Limb (tissue), 2 donors: ENCODE measurements around the gene BOC.

Experiments
- DNase-seq, 2 donors: peaks; one replicate each; pipeline ENCODE4 v3.0.0-alpha.2; 2016; ENCODE audit errors: extremely low spot score in 2 of 2

The BOC gene

GRCh38 chr3:113269661-113270060 lies 58.3 kb downstream of the BOC start:
- no peak for DNase-seq

GRCh38 chr3:113270068-113270467 lies 58.7 kb downstream of the BOC start:
- no peak for DNase-seq

DNA sequence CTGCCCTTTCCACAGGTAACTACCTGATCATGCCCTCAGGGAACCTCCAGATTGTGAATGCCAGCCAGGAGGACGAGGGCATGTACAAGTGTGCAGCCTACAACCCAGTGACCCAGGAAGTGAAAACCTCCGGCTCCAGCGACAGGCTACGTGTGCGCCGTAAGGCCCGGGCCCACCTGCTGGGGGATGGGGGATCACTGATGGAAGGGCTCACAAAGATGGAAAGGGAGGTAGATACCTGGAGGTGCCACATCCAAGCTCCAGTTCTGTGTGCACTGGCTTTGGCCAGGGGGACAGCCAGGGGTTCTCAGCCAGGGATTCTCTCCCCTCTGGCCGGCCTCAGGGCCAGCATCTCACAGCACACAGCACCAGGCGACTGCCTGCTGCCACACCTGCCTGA lies 59.4 kb downstream of the BOC start:
- DNase-seq: no peak

GRCh38 chr3:113271189-113271588 lies 59.8 kb downstream of the BOC start:
- no peak for DNase-seq

DNA sequence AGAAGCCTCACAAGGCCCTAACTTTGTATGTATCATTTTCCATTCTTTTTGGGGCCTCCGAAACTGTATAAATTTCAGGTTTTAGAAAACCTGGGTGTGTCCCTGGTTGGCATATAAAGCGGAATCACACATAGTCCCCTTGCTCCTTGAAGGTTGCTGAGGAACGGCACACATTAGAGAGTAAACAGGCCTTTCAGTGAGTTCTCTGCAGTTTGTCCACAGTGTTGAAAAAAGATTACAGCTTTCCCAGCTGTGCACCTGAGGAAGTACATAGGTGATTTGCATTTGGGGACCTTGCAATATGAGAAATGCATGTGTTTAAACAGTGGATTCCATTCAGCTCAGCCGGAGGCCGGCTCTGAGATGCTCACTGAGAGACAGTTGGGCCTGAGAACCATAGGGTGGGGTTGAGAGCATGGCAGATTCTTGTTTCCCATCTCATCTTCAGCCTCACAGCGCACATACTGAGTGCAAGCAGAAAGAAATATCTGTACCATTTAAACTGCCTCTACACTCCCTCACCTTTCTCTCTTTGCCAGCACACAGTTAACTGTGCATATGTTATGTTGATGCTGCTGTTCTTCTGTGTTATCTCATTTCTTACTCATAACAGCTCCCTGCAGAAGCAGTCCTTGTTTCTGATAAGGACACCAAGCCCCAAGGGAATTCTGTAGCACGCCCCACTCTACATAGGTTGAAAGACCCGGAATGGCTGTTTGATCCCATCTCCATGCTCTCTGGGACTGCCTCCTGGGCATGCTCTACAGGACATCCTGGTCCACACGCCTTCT lies 60.4 kb downstream of the BOC start:
- no peak for DNase-seq

- no peak for DNase-seq
These were observed 61.0 kb downstream of the BOC start for GRCh38 chr3:113272385-113272779.

DNA sequence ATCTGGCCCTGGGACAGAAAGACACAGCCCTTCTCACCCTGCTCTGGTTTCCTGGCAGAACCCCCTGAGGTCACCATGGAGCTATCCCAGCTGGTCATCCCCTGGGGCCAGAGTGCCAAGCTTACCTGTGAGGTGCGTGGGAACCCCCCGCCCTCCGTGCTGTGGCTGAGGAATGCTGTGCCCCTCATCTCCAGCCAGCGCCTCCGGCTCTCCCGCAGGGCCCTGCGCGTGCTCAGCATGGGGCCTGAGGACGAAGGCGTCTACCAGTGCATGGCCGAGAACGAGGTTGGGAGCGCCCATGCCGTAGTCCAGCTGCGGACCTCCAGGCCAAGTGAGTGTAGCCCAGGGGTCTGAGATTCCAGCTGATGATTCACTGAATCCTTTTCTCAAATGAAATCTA lies 61.7 kb downstream of the BOC start:
- DNase-seq: peak in 1 of 2 donors; percentile 30

GRCh38 chr3:113273604-113274378 lies 62.4 kb downstream of the BOC start:
- DNase-seq: no peak

DNA sequence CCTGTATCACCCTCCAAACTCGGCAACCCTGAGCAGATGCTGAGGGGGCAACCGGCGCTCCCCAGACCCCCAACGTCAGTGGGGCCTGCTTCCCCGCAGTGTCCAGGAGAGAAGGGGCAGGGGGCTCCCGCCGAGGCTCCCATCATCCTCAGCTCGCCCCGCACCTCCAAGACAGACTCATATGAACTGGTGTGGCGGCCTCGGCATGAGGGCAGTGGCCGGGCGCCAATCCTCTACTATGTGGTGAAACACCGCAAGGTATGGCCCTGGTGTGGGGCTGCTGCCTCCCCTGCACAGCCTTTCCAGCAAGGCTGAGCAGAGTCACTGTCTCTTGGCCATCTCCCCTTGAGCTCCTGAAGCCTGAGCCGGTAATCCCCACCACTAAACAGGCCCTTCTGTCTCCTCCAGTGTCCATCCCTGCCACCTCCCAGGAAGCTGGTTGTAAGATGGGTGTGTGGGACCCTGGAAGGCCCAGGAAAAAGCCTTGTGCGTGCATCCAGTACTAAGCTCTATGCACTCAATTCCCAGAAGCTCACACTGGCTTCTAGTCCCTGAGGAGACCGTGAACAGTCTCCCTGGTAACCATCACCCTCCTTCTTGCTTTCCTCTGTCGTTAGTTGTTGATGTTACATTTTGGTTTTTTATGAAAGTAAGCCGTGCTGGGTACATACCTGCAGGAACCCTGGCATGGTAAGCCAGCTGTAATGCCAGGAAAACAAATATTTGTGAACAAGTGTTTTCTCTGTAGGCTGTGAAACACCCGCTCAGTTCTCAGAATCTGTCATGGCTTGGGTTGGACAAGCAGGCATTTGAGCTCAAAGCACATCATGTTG lies 63.3 kb downstream of the BOC start:
- DNase-seq: no peak

- DNase-seq: peak in 1 of 2 donors; percentile 32
These were observed 63.9 kb downstream of the BOC start for GRCh38 chr3:113275258-113275556.

- DNase-seq: no peak
These were observed 64.2 kb downstream of the BOC start for GRCh38 chr3:113275583-113275928.

DNA sequence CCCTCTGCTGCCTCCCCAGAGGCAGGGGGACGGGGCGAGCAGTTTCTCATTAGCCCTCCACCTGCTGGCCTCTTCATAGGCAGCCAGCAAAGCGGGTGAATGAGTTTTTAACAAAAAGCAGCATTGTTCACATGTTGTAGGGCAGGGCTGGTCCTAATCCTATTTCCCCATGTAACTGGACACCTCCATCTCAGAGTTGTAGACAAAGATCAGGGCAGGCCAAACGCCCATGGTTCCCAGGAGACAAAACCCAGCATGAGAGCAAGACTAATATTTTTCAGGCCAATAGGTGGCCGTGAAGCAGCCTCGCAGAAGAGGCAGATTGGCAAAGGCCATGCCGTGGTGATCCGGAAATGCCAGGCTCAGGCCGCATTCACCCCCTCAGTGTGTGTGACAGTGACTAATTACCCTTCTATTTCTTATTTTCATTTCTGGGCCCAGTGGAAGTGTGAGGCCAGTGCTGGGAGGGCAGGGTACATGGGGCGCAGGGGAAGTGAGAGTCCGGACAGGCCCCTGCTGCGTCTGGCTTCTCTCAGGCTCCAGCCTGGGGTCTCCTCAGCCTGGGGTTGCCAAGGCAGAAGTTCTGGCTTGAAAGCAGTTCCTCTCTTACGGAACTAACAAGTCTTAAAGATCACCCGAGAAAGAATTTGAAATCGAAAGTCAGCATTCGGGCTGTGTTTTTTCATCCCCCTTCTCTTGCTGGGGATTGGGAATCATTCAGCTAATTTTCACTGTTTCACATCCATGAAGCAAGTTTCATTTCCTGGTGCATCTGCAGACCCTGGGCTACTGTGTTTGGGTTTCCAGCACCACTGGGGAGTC lies 64.8 kb downstream of the BOC start:
- peak in 1 of 2 donors; percentile 57 for DNase-seq

GRCh38 chr3:113276751-113277080 lies 65.4 kb downstream of the BOC start:
- peak in 1 of 2 donors; percentile 34 for DNase-seq

DNA sequence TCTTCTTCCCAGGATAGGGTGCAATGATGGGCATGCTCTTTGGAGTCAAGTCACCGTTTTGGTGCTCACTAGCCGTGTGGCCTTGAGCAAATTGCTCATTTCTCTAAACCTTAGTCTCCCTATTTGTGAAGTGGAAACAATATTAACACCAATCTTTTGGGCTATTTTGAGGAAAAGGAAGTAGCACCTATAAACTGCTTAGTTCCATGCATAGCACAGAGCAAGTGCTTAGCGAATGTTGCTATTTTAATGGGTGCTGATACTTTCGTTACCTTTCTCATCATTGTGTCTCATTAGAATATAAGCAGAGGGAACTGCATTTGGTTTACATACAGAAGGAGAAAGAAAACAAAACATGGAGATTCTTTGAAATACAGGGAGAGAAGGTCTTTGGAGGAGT lies 66.1 kb downstream of the BOC start:
- DNase-seq: no peak

DNA sequence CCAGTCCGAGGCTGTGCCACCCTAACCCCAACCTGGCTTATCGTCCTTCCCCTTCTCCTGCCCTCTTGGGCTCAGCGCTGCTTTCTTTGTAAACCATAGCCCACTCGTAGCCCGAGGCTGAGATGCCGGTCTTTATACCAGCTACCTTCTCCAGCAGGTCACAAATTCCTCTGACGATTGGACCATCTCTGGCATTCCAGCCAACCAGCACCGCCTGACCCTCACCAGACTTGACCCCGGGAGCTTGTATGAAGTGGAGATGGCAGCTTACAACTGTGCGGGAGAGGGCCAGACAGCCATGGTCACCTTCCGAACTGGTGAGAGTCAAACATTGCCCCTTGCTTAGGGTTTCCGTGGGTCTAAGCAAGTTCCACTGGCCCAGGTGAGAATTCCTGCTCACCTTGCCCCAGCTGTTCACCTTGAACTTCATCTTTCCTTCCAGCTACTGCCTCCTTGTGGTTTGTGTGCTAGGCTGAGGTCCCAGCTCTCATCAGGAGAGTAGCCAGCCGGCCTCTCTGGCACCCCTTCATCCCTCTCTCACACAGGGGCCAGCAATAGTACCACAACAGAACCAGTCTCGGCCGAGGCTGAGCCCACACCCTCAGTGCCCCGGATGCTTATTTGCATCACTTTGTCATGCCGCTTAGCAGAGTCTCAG lies 66.7 kb downstream of the BOC start:
- DNase-seq: no peak

GRCh38 chr3:113278599-113278955 lies 67.2 kb downstream of the BOC start:
- no peak for DNase-seq

- DNase-seq: no peak
These were observed 68.3 kb downstream of the BOC start for GRCh38 chr3:113279686-113280085.

GRCh38 chr3:113283306-113283705 lies 71.9 kb downstream of the BOC start:
- DNase-seq: no peak

- no peak for DNase-seq
These were observed 73.2 kb downstream of the BOC start for GRCh38 chr3:113284453-113285050.

DNA sequence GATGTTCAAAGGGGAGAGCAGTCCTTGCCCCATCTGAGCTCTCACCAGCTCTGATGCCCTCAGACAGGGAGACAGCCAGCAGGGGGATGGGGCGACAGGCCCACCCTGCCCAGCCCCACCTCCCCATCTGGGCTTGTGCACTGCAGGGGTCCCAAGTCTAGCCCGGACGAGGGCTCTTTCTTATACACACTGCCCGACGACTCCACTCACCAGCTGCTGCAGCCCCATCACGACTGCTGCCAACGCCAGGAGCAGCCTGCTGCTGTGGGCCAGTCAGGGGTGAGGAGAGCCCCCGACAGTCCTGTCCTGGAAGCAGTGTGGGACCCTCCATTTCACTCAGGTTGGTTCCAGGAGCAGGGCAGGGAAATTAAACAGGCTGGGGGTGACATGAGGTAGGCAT lies 73.9 kb downstream of the BOC start:
- DNase-seq: peak in 1 of 2 donors; percentile 35

DNA sequence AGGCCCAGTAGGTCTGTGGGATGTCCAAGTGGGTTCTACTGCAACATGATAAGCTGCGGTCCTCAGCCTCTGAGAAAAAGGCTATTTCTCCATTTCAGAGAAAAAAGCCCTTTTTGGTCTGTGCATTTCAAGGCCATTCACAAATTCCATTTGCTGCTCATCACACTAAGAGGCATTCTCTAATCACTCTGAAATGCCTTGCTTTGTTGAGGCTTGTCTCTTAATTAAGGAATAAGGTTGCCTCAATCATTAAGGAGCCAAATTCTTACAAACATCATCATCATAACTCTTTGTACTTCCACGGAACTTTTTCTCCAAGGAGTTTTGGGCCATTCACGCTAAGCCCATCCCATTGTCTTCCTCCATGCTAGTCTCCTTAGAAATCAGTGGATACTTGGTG lies 74.4 kb downstream of the BOC start:
- no peak for DNase-seq
